OCI-LY7 (cell line): Measurements from ENCODE around the gene LYZL1.

ENCODE experiments used
- CTCF ChIP-seq: fragments of 200-600 bp; sonication (generic); conservative IDR thresholded peaks from 2 replicates; pipeline ENCODE4 v1.5.1; 2014; ENCODE audit warnings: mild to moderate bottlenecking, antibody characterized with exemption, low read length, moderate library complexity, mixed read lengths
- EZH2phosphoT487 ChIP-seq: fragments of 200-600 bp; sonication (generic); IDR thresholded peaks from 2 replicates; pipeline ENCODE4 v1.6.1; 2018; ENCODE audit warnings: low read depth, borderline replicate concordance, mild to moderate bottlenecking, mixed run types, antibody characterized with exemption, low read length, moderate library complexity, mixed read lengths

- TF ChIP-seq CTCF (no peak), EZH2phosphoT487 (no peak)
Measured at GRCh38 chr10:29253690-29254029, 35.2 kb upstream of the LYZL1 start.
